Right lobe of liver (tissue), 4 donors: ENCODE measurements around the gene CEP20.

Source experiments
- CTCF ChIP-seq, 4 donors: fragments of 200-600 bp in 3 of 4; fragments of 450-650 bp in 1 of 4; IDR thresholded peaks; one replicate each; pipeline versions ENCODE4 v1.5.1 to v1.8.0; 2016 to 2022; ENCODE audit warnings: antibody characterized with exemption in 4 of 4, mild to moderate bottlenecking in 2 of 4
- POLR2A ChIP-seq: fragments of 450-650 bp; IDR thresholded peaks from one replicate; pipeline ENCODE4 v1.6.1; 2017; ENCODE audit warnings: antibody characterized with exemption, mild to moderate bottlenecking
- donor health status: DM: no; HTN: no; CAD: no.
- donor health status: DM: no; HTN: no; CAD: no.
- donor health status: DM: no; HTN: yes; CAD: no.

GRCh38 chr16:15874745-15875314, 13.6 kb downstream of the CEP20 start:
- TF ChIP-seq CTCF (IDR thresholded peaks at IDR 0.05) (peak; percentile 48 to 64 (median 56)), POLR2A (no peak)
